NCI-H69 (cell line): ENCODE measurements around the gene ASIC3.
"Not testable (repeated sequence)": the region's sequence is repeated elsewhere in the genome, so short reads cannot be mapped to it uniquely, and the experiment has no call there.

Source experiments
- DNase-seq: peaks from one replicate; lab custom pipeline; 2025; lab: John Stamatoyannopoulos, UW

ASIC3 gene

DNA sequence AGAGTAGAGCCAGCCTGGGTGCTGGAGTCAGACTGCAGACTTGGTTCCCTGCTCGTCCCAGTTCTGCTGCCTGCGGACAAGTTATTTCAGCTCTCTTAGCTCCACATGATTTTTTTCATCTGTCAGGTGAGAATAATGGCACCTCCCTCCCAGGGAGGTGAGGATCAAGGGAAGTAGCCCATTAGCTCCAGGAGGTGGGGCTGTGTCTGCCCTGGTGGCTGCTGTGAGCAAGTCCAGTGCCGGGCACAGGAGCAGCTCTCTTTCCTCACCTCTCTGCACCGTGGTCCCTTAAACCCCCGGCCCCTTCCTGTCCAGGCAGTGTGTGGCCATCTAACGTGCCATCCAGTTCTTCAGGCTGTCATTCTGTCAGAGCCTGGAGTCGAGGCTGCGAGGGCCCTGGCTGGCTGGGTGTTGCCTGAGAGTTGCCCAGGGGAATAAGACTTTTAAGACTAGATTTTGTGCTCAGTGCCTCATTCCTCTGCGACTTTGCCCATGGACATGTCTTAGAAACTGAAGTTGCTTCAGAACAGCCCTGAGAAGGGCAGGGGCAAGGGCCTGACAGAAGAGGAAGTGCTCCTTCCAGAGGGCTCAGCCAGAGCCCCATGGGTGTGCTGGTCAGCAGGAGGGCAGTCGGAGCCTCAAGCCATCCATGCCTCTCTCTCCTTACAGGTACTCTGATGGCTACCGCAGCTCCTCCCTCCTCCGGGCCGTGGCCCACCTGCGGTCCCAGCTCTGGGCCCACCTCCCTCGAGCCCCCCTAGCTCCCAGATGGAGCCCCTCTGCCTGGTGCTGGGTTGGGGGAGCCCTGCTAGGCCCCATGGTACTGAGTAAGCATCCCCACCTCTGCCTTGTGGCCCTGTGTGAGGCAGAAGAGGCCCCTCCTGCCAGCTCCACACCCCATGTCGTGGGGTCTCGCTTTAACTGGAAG lies 15.1 kb upstream of the ASIC3 start:
- DNase-seq = no peak

DNA sequence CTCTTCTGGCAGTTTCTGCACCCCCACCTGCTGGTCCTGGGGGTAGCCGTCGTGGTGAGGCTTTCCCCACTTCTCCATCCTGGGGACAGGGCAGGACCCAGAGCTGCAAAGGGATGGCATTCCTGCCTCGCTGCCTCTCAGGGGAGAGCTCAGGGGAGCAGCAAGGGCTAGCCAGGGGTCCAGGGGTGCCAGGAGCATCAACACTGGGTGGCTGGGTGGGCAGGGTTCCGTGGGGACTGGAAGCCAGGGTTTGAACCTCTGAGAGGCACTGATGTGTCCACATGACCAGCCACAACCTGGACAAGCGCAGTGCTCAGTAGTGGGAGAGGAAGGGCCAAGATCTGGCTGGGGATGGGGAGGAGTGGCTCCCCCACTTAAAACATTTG lies 14.5 kb upstream of the ASIC3 start:
- no peak for DNase-seq

DNA sequence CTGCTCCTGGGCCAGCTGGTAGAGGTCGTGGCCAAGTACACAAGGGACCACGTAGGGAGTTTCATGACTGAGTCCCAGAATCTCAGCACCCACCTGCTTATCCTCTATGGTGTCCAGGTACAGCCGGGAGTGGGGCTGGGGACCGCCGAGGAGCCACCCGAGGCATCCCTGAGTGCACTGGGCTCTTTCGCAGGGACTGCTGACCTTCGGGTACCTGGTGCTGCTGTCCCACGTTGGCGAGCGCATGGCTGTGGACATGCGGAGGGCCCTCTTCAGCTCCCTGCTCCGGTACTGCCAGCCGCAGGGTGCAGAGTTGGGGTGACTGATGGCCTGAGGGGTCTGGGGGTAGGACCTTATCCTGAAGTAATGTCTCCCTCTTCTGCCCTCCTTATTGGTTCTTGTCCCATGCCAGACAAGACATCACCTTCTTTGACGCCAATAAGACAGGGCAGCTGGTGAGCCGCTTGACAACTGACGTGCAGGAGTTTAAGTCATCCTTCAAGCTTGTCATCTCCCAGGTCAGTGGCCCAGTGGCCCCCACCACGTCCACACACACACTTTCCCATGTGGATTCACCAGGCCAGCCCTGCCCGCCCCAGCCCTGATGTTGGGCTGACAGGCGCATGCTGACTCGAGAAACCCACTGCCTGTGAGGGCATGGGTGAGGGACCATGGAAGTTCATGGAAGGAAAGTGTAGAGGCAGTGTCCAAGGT lies 13.9 kb upstream of the ASIC3 start:
- DNase-seq = no peak

DNA sequence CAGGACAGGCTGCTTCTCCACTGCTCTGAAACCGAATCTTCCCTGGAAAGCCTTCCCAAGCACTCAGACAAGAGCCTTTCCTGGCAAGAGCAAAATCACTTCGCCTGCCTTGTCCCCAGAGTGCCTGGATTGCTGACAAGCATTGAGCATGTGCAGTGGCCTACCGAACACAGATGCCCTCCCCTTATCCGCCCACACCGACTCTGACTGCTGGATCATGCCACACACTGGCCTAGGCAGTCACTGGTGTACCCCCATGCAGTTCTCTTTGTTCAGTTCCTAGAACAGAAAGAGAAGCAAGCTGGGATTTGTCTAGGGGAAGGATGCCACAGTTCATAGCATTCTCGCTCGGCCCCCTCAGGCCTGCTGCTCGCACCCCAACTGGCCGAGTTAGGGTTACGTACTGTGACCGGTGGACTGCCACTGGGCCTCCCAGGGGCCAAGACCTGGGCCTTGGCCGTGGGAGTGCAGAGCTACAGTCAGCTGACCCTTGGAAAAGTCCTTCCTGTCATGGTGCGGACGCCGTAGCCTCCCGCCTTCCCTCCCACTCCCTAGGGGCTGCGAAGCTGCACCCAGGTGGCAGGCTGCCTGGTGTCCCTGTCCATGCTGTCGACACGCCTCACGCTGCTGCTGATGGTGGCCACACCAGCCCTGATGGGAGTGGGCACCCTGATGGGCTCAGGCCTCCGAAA lies 13.2 kb upstream of the ASIC3 start:
- no peak for DNase-seq

DNA sequence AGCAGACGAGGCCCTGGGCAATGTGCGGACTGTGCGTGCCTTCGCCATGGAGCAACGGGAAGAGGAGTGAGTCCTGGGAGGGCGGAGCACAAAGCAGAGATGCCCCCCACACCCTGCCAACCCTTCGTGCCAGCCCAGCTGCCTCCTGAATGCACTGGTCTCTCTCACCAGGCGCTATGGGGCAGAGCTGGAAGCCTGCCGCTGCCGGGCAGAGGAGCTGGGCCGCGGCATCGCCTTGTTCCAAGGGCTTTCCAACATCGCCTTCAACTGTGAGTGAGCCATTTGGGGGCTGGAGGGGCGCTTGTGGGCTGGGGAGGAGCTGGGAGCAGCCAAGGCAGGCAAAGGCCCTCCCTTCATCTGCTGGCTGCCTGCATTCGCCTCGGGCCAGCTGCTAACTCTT lies 12.4 kb upstream of the ASIC3 start:
- DNase-seq = no peak

DNA sequence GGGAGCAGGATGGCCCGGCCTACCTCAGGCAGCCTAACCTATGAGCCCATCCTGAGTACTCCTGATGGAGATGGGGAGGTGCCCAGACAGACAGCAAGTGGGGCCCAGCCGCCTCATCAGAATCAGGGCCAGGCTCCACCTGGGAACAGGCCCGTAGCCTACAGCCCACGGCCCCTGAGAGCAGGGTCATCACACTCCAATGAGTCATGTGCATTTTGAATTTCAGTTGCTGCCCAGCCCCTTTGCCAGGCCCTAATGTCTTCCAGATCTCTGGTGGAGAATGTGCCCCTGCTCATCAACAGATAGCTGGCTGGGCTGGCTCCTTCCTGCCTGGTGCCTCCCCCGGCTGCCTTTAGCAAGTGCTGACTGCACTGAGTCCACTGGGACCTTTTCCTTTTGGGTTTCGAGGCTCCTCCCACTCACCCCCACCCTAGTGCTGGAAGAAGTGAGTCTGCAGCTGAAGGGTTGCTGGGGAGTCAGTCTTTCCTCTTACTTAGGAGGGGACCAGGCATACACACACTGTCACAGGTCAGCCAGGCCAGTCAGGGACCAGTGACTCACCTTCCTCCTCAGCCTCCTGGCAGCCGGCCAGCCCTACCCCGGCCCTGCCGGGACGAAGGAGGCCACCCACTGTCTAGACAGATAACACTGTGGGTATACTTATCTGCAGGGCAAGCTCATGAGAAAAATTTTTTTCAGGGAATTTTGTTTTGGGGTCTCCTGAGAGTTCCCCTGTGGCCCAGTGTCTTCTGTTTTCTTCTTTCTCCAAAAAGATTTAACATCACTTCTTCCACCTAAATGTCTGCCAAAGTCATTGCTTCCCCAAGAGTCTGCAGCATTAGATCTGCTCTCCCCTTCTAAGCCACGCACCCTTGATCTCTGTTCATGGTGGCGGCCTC lies 9.1 kb upstream of the ASIC3 start:
- peak; percentile 75 for DNase-seq

DNA sequence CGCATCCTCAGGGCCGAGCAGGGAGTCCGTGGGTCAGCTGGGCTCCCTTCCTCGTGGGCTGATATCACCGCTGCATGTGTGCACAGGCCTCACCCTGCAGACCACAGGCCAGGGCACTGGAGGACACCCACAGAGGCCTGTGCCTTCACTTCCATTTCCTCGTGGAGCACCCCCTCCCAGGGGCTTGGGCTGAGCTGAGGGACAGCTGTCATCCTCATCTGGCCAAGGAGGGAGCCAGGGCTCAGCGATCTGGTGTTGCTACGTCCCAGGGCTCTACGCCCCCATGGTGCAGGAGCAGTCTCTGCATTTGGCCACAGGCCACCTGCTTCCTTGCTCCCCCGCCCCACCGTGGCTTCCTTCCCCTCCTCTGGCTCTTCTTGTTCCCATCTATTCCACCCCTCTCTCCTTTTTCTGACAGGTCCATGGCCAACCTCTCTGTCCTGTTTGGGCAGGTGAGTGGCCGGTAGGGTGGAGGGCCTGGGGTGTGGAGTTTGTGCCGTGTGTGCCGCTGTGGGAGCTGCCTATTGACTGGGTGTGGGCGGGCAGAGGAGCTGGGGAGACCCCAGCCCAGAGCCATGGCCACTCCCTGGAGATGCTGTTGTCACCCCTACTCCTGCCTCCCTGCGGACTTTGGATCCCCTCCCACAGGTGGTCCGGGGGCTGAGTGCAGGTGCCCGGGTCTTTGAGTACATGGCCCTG lies 8.3 kb upstream of the ASIC3 start:
- DNase-seq = no peak

DNA sequence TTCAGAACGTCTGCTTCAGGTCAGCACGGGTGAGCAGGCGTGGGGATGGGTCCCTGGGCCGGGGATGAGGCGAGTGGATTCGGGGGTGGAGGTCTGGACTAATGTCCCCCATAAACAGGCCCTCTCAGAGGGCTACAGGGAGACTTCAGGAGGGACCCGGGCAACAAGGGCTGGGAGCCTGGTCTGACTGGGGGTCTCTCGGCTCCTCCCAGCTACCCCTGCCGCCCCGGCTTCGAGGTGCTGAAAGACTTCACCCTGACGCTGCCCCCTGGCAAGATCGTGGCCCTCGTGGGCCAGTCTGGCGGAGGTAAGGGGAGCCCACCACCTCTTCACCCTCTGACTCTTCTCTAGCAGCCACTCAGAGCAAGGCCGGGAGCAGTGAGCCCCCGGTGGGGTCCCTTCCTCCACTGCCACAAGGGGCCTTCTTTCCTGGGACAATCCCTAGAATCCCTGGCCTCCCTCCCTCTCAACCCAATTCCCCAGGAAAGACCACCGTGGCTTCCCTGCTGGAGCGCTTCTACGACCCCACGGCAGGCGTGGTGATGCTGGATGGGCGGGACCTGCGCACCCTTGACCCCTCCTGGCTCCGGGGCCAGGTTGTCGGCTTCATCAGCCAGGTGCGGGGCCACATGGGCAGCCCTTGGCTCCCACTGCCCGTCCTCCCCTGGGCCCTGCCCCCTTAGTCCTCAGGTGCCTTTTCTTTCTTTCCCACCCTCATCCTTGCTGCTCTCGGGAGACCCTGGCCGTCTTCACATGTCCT lies 7.5 kb upstream of the ASIC3 start:
- DNase-seq = no peak

DNA sequence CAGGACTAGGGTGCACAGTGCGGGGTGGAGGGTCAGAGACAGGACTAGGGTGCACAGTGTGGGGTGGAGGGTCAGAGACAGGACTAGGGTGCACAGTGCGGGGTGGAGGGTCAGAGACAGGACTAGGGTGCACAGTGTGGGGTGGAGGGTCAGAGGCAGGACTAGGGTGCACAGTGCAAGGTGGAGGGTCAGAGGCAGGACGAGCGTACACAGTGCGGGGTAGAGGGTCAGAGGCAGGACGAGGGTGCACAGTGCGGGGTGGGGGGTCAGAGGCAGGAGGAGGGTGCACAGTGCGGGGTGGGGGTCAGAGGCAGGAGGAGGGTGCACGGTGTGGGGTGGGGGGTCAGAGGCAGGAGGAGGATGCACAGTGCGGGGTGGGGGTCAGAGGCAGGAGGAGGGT lies 4.9 kb upstream of the ASIC3 start:
- DNase-seq = not testable (repeated sequence)

DNA sequence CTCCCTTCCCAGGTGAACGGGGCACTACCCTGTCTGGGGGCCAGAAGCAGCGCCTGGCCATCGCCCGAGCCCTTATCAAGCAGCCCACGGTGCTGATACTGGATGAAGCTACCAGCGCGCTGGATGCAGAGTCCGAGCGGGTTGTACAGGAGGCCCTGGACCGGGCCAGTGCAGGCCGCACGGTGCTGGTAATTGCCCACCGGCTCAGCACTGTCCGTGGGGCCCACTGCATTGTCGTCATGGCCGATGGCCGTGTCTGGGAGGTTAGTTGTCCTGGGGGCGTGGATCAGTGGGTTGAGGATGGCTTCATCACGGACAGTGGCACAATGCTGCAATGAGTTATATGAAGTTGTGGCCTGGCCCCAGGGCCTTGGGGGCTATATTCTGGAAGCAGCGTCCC lies 4.4 kb upstream of the ASIC3 start:
- no peak for DNase-seq

DNA sequence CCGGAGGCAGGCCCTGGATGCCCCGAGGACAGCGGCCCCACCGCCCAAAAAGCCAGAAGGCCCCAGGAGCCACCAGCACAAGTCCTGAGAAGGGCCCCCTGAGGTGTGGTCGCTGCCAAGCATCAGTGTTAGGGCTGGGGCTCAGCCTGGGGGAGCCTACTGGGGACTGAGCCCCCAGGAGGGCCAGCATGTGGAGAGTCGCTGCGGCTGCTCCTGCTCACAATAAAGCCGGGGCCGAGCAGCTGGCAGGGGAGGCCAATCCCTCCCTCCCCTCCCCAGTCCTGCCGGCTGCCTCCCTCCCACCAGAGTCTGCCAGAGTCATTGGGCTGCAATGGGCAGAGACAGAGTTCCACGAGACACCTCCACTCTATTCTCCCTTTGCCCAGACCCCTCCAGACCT lies 3.1 kb upstream of the ASIC3 start:
- no peak for DNase-seq

DNA sequence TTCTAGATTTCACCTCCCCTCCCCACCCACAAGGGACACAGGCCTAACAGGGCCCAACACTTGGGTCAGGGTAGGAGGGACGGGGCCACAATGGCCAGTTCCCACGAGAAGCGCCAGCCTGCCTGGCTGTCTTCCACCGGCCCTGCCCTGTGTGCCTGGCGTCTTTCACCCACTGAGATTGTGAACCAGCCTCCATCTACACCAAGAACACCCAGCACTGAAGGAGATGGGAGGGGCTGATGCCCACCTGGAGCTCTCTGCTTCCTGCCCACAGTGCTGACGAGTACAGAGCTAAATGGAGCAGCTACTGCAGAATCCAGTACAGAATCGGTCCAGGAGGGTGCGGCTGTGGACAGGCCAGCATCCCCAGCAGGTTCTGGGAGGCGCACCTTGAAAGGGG lies 2.4 kb upstream of the ASIC3 start:
- no peak for DNase-seq

DNA sequence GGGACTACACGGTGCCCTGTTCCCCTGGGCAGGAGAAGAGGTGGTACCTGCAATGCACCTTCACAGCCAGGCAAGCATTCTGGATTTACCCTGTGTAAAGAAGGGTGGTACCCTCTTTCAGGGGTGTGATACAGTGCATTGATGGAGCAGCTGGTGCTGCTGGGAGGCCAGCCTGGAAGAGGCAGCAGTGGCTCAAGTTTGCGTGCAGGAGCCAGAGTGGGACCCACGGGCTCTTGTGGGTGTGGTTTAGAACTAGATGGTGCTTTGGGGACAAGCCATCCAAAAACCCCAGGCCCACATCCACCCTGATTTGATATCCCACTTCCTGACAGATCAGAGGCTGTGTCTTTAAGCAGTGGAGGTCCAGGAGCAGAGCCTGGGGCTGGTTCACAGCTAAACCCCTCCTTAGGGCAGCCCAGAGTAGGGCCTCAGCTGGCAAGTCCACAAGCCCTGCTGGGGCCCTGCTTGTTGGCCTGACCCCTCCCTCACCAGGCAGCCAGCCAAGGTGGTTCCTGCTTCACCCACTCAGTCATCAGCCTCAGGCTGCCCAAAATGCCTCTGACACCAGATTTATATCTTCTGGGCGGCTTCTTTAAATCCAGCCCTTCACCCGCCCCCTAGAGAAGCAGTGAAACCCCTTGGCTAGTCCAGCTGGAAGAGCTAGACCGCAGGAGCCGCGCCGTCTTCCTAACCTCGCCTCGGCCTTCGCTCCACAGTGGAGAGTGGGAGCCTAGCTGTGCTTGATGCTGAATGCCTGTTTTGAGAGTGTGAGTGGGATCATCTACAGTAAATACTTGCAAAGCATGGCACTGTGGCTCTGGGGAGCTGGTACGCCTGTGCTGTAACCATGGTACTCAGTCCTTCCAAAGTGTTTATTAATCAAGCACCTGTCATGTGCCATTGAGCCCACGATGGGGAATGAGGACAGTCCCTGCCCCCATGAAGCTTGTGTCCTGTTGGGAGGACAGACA lies 1.4 kb upstream of the ASIC3 start:
- DNase-seq = peak; percentile 76

DNA sequence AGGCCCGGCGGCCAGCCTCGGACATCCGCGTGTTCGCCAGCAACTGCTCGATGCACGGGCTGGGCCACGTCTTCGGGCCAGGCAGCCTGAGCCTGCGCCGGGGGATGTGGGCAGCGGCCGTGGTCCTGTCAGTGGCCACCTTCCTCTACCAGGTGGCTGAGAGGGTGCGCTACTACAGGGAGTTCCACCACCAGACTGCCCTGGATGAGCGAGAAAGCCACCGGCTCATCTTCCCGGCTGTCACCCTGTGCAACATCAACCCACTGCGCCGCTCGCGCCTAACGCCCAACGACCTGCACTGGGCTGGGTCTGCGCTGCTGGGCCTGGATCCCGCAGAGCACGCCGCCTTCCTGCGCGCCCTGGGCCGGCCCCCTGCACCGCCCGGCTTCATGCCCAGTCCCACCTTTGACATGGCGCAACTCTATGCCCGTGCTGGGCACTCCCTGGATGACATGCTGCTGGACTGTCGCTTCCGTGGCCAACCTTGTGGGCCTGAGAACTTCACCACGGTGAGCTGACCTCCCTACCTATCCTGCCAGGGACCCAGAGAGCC lies 656 bp downstream of the ASIC3 start:
- DNase-seq = no peak

DNA sequence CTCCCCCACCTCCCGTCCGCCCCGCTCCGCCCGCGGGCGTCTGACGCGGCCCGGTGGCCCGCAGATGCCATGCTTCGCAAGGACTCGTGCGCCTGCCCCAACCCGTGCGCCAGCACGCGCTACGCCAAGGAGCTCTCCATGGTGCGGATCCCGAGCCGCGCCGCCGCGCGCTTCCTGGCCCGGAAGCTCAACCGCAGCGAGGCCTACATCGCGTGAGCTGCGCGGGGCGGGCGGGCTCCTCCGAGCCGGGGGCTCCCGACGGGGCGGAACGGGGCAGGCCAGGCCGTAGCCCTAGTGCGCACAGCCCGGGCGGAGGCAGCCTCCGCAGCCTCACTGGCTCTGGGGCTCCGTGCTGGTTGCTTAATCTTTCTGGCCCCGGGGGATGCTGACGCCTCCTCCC lies 2.8 kb downstream of the ASIC3 start:
- DNase-seq = peak; percentile 72

DNA sequence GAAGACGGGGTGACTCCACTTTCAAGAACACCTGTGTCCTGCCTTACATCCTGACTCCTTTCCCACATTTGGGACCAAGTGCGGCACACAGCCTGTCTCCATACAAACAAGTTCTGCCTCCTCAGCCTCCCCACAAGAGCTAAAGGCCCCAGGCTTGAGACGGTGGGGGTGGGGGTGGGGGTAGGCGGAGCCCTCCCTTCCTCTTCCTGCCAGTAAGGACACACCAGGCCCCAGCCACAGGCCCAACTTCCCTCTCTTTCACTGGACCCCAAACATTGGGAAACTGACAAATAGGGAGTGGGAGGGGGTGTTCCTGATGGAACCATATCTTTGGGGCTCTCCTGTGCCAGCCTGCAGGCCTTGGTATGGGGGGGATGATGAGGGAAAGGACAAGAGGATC lies 4.8 kb downstream of the ASIC3 start:
- no peak for DNase-seq

DNA sequence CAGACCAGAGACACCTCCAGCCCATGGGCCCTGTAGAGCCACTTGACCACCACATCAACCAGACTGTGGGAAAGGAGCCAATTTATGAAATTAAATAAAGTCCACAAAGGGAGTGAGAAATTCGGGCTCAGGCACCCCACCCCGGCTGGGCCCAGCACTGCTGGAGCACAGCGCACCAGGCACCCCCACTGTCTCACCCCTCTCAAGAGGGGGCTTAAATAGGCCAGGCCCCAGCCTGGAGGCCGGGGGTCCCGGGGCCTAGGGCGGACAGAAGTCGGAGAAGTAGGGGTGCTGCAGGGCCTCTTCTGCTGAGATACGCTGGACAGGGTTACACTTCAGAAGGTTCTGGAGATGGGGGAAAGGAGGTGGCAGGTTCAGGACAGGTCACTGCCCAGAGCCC lies 5.4 kb downstream of the ASIC3 start:
- DNase-seq = no peak

DNA sequence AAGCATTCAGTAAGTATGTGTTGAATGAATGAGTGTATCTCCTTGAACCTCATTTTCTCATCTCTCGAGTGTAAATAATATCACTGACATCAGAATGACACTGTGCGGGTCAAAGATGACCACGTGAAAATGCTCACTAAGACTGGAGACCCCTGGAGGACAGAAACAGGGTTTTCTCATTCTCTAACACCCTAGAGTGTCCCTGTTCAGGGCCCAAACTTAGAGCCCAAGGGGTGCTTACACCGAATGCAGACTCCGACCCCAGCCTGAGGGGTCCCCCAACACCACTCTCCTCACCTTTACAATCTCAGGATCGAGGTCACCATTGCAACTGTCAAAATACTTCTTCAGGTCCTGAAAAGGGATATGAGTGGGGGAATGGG lies 7.9 kb downstream of the ASIC3 start:
- no peak for DNase-seq
